ENCODE measurements around the gene PDK1. TPM values are rescaled to one million over a fixed set of nuclear protein-coding genes. Genes with fewer than 3 reads are reported as not detected.

Gene PDK1
- total RNA-seq, 4 donors from 2014 or later, result 4.8 to 49.4 (median 11.4) TPM

DNA sequence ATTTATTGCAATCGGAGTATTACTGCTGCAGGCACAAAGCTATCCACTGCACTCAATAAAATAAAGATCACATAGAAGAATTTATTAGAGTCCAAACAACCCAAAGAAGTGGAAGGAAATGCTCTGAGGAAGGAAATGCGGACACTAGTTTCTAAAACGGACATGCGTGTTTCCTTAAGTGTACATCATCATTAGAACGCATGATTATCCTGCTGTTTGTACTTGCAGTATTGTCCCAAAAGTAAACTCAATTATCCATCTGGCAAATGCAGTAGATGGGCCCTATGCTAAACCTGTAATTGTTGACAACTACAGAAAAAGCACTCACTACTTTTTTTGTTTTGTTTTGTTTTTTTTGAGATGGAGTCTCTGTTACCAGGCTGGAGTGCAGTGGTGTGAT is 53.6 kb downstream of the PDK1 start:
- in situ Hi-C loops (cut with MboI; ENCODE audit: low pct_ligation_motif_present in 1 of 4, low pct_unique_long_range_greater_than_20kb in 1 of 4, low sequenced_read_pairs in 3 of 4), result loop anchor here in 1 of 4 donors (25.0 kb wide), 1 partner anchor 103 kb away; no protein-coding TSS in a partner anchor
- peaks cover 0 to 3% (median 0%) of the 10 kb centered on the region in 4 donors for H3K4me1 ChIP-seq
- no peak overlapping the region for H3K4me3 ChIP-seq
- 95 to 97% methylated on average over 5 of the region's 5 CpGs for WGBS, 2 donors (ENCODE audit: low coverage in 1 of 2)
- H3K27me3 ChIP-seq, result no peaks in the 10 kb centered on the region
- DNase-seq, result no peak
- H3K27ac ChIP-seq, result no peak overlapping the region
- TF ChIP-seq EP300 (IDR thresholded peaks at IDR 0.05; ENCODE audit: low read depth) (no peak), POLR2AphosphoS5 (IDR thresholded peaks at IDR 0.05) (no peak), CTCF (IDR thresholded peaks at IDR 0.05) (no peak), POLR2A (IDR thresholded peaks at IDR 0.05) (no peak)
- H3K36me3 ChIP-seq, result no peaks in the 10 kb centered on the region
- intact Hi-C loops (cut with DNase I; ENCODE audit: low total_unique reads), result no loop called here
- H3K9me3 ChIP-seq, result no peaks in the 10 kb centered on the region

DNA sequence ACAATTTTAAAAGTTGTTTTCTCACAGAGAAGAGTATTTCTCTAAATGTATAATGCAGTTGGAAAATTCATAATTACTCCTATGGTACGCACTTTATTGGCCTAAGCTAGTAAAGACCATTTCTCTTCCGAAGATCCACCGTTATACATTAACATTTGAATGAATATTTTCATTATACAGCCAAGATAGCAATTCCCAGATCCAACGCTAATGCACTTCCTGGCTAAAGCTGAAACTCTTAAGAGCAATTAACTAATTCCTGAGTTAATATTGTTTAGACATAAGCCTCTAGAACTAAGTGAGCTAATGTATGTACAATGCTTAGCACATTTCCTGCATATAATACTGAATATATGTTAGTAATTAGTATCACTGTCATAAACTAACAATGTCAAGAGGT is 56.2 kb downstream of the PDK1 start:
- no peaks in the 10 kb centered on the region for H3K36me3 ChIP-seq
- no peaks in the 10 kb centered on the region for H3K27me3 ChIP-seq
- H3K9me3 ChIP-seq, result no peaks in the 10 kb centered on the region
- H3K4me1 ChIP-seq, result peaks cover 0 to 3% (median 0%) of the 10 kb centered on the region in 4 donors
- no peak overlapping the region for H3K27ac ChIP-seq
- no peak for DNase-seq
- TF ChIP-seq CTCF (IDR thresholded peaks at IDR 0.05), result no peak
- TF ChIP-seq EP300 (IDR thresholded peaks at IDR 0.05; ENCODE audit: low read depth), result no peak
- TF ChIP-seq POLR2AphosphoS5 (IDR thresholded peaks at IDR 0.05), result no peak
- TF ChIP-seq POLR2A (IDR thresholded peaks at IDR 0.05), result no peak
- intact Hi-C loops (cut with DNase I; ENCODE audit: low total_unique reads), result no loop called here
- H3K4me3 ChIP-seq, result no peak overlapping the region
- WGBS, 2 donors (ENCODE audit: low coverage in 1 of 2), result 90 to 91% methylated on average over 4 of the region's 4 CpGs
- in situ Hi-C loops (cut with MboI; ENCODE audit: low pct_ligation_motif_present in 1 of 4, low pct_unique_long_range_greater_than_20kb in 1 of 4, low sequenced_read_pairs in 3 of 4), result loop anchor here in 1 of 4 donors (25.0 kb wide), 1 partner anchor 100 kb away; no protein-coding TSS in a partner anchor

DNA sequence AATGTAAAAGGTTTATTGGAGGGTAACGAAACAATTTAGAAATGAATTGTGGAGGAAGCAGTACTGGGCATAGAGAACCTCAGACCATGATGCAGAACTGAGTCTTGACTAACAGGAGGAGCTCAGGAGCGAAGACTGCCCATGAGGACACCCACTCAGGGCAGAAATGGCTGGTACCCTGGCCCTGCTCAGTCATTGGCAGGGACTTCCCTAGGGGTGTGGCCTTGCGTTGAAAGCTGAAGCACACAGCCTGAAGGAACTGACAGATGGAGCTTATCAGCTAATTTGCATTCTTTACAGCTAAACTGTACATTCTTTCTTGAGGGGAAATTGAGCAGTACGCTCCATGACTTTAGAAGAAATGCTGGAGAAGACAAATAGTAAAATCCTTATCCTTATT is 57.1 kb downstream of the PDK1 start:
- WGBS, 2 donors (ENCODE audit: low coverage in 1 of 2), result 55 to 76% methylated on average over 2 to 4 of the region's 4 CpGs
- in situ Hi-C loops (cut with MboI; ENCODE audit: low pct_ligation_motif_present in 1 of 4, low pct_unique_long_range_greater_than_20kb in 1 of 4, low sequenced_read_pairs in 3 of 4) (loop anchor here in 1 of 4 donors (25.0 kb wide), 1 partner anchor 99 kb away; no protein-coding TSS in a partner anchor), intact Hi-C loops (cut with DNase I; ENCODE audit: low total_unique reads) (no loop called here)
- Histone ChIP-seq H3K4me1 (peaks cover 0 to 3% (median 0%) of the 10 kb centered on the region in 4 donors), H3K36me3 (no peaks in the 10 kb centered on the region), H3K9me3 (no peaks in the 10 kb centered on the region), H3K4me3 (no peak overlapping the region), H3K27ac (no peak overlapping the region), H3K27me3 (no peaks in the 10 kb centered on the region)
- TF ChIP-seq POLR2A (IDR thresholded peaks at IDR 0.05), result no peak
- TF ChIP-seq POLR2AphosphoS5 (IDR thresholded peaks at IDR 0.05), result no peak
- TF ChIP-seq CTCF (IDR thresholded peaks at IDR 0.05), result no peak
- TF ChIP-seq EP300 (IDR thresholded peaks at IDR 0.05; ENCODE audit: low read depth), result no peak
- no peak for DNase-seq

DNA sequence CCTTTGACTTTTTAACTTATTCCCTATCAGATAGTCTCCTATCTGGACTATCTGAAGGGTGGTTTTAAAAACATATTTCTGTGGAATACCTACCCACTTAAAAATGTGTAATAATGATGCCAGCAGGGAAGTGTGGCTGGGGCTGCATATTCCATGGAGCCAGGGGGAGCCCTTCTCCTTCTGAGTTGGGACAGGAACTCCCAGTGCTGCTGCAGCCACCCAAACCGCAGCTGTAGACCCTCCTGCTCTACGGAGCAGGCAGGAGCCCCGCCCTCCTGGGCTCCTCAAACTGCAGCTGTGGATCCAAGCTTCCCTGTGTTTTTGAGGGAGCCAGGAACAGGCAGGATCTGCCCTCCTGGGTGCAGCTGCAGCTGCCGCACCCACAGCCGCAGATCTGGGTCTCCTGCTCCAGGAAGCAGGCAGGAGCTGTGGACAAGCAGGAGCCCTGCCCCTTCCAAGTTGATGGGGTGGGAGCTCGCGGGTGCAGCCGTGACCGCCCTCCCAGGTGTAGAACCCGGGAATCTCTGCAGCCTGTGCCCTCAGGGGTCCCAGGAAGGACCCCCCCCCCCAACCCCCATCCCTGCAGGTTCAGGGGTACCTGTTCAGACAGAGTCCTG is 57.8 kb downstream of the PDK1 start:
- peaks cover 0 to 3% (median 0%) of the 10 kb centered on the region in 4 donors for H3K4me1 ChIP-seq
- no peaks in the 10 kb centered on the region for H3K27me3 ChIP-seq
- no peaks in the 10 kb centered on the region for H3K36me3 ChIP-seq
- DNase-seq, result peak; percentile 13
- H3K27ac ChIP-seq, result no peak overlapping the region
- no peak for TF ChIP-seq POLR2A (IDR thresholded peaks at IDR 0.05)
- no peak for TF ChIP-seq CTCF (IDR thresholded peaks at IDR 0.05)
- no peak for TF ChIP-seq POLR2AphosphoS5 (IDR thresholded peaks at IDR 0.05)
- TF ChIP-seq EP300 (IDR thresholded peaks at IDR 0.05; ENCODE audit: low read depth), result no peak
- no peaks in the 10 kb centered on the region for H3K9me3 ChIP-seq
- intact Hi-C loops (cut with DNase I; ENCODE audit: low total_unique reads) (no loop called here), in situ Hi-C loops (cut with MboI; ENCODE audit: low pct_ligation_motif_present in 1 of 4, low pct_unique_long_range_greater_than_20kb in 1 of 4, low sequenced_read_pairs in 3 of 4) (loop anchor here in 1 of 4 donors (25.0 kb wide), 1 partner anchor 99 kb away; no protein-coding TSS in a partner anchor)
- 57% methylated on average over 4 of the region's 10 CpGs; no CpG with 5 or more reads in 1 of the 2 donors for WGBS, 2 donors (ENCODE audit: low coverage in 1 of 2)
- H3K4me3 ChIP-seq, result no peak overlapping the region

Measured in transverse colon (tissue), 4 donors.